IPS DF 6.9 (cell line): ENCODE data around the gene RNASE1.

Experiments
- DNase-seq: peaks from one replicate; pipeline ENCODE4 v3.0.0-alpha.2; 2013; ENCODE audit warnings: low read depth, low spot score
- H3K27ac ChIP-seq: one replicate; pipeline ENCODE4 v1.5.1; 2013; ENCODE audit warnings: low read length, control low read depth
- H3K27me3 ChIP-seq: 2 replicates; pipeline ENCODE4 v1.6.1; 2013; ENCODE audit warnings: mild to moderate bottlenecking, low read length; ENCODE audit not compliant: control insufficient read depth, insufficient read depth
- H3K36me3 ChIP-seq: 2 replicates; pipeline ENCODE4 v1.6.1; 2013; ENCODE audit warnings: low read length; ENCODE audit not compliant: control insufficient read depth, insufficient read depth
- H3K4me1 ChIP-seq: 2 replicates; pipeline ENCODE4 v1.6.1; 2013; ENCODE audit warnings: low read length; ENCODE audit not compliant: control insufficient read depth, insufficient read depth
- H3K4me3 ChIP-seq: 2 replicates; pipeline ENCODE4 v1.5.1; 2013; ENCODE audit warnings: mild to moderate bottlenecking, low read length
- H3K9me3 ChIP-seq: 2 replicates; pipeline ENCODE4 v1.6.1; 2013; ENCODE audit warnings: low read length, inconsistent platforms; ENCODE audit not compliant: control insufficient read depth, insufficient read depth
- WGBS: extraction: QIAGEN DNeasy Blood & Tissue Kit; methylation state at CpG from one replicate; pipeline ENCODE4 v1.1.7; 2013; ENCODE audit warnings: mixed read lengths, missing lambda C conversion rate; ENCODE audit not compliant: insufficient read length, insufficient coverage; 5-methylcytosine and 5-hydroxymethylcytosine counted together

The RNASE1 gene

DNA sequence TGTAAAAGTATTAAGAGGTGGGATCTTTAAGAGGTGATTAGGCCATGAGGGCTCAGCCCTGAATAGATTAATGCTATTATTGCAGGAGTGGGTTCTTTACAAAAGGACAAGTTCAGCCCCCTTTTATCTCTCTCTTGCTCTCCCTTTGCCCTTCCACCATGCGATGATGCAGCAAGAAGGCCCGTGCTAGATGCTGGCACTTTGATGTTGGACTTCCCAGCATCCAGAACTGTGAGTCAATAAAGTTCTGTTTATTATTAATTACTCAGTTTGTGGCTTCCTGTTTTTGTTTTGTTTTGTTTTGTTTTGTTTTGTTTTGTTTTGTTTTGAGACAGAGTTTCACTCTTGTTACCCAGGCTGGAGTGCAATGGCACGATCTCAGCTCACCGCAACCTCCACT, 10.1 kb downstream of the RNASE1 start:
- Histone ChIP-seq H3K27me3 (no peaks in the 10 kb centered on the region), H3K27ac (no peak overlapping the region), H3K36me3 (no peaks in the 10 kb centered on the region), H3K4me3 (no peak overlapping the region), H3K9me3 (no peaks in the 10 kb centered on the region), H3K4me1 (no peaks in the 10 kb centered on the region)
- no CpG with 5 or more reads among the region's 4 CpGs for WGBS
- no peak for DNase-seq

DNA sequence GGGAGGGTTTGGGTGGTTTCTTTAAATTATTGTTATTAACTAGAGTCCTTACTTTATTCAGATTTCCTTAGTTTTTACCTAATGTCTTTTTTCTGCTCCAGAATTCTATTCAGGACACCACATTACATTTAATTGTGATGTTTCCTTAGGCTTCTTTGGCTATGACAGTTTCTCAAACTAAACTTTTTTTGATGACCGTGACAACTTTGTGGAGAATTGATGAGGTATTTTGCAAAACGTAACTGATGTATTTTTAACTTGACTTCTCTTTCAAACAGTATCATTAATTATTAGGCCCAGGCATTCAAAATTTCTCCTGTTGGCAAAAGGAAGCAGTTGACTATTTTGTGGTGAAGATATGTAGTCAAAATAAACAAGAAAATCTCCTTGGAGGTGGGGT, 11.0 kb downstream of the RNASE1 start:
- no peak overlapping the region for H3K4me3 ChIP-seq
- no CpG with 5 or more reads among the region's 2 CpGs for WGBS

DNA sequence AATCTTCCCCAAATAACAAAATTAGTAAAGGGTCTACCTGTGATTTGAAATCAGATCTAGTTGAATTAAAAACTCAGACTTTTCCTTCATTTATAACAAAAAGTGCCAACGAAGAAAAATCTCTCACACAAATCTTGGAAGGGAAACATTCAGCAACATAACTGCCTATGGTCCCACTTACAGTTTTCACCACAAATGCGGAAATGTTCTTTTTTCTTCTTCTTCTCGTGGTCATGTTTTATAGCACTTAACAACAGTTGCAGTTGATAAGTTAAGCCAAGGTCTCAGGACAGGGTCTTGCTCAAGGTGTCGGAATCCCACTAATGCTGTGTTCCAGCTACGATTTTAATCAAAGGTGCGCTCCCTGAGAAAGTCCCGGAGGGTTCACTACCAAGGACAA, 11.5 kb downstream of the RNASE1 start:
- no peak for DNase-seq
- H3K27me3 ChIP-seq = no peaks in the 10 kb centered on the region
- H3K36me3 ChIP-seq = no peaks in the 10 kb centered on the region
- H3K4me3 ChIP-seq = no peak overlapping the region
- no peaks in the 10 kb centered on the region for H3K9me3 ChIP-seq
- no peaks in the 10 kb centered on the region for H3K4me1 ChIP-seq
- WGBS = no CpG with 5 or more reads among the region's 7 CpGs
- no peak overlapping the region for H3K27ac ChIP-seq

More for the DNA sequence above, 11.0 kb downstream of the RNASE1 start:
- no peaks in the 10 kb centered on the region for H3K27me3 ChIP-seq
- no peak for DNase-seq
- H3K36me3 ChIP-seq = no peaks in the 10 kb centered on the region
- no peaks in the 10 kb centered on the region for H3K9me3 ChIP-seq
- H3K27ac ChIP-seq = no peak overlapping the region
- H3K4me1 ChIP-seq = no peaks in the 10 kb centered on the region

DNA sequence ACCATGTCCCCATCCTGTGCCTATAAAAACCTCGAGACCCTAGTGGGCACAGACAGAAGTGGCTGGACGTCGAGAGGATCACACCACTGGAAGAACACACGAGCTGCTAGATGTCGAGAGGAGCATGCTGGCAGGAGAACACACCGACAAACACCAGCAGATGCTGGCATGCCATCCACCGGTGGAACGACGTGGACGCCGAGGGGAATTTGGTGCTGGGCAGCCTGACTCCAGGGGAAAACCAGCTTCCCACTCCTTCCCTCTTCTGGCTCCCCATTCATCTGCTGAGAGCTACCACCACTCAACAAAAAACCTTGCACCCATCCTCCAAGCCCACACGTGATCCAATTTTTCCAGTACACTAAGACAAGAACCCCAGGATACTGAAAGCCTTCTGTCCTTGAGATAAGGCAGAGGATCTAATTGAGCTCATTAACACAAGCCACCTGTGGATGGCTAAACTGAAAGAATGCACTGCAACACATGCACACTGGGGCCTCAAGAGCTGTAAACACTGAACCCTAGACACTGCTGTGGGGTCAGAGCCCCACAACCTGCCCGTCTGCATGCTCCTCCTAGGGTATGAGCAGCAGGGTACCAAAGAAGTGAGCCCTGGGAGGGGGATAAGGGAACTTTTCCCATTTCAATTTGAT, 12.1 kb downstream of the RNASE1 start:
- H3K27ac ChIP-seq = no peak overlapping the region
- no peaks in the 10 kb centered on the region for H3K27me3 ChIP-seq
- H3K36me3 ChIP-seq = no peaks in the 10 kb centered on the region
- no peaks in the 10 kb centered on the region for H3K9me3 ChIP-seq
- no peaks in the 10 kb centered on the region for H3K4me1 ChIP-seq
- no peak for DNase-seq
- WGBS = no CpG with 5 or more reads among the region's 13 CpGs
- H3K4me3 ChIP-seq = no peak overlapping the region

DNA sequence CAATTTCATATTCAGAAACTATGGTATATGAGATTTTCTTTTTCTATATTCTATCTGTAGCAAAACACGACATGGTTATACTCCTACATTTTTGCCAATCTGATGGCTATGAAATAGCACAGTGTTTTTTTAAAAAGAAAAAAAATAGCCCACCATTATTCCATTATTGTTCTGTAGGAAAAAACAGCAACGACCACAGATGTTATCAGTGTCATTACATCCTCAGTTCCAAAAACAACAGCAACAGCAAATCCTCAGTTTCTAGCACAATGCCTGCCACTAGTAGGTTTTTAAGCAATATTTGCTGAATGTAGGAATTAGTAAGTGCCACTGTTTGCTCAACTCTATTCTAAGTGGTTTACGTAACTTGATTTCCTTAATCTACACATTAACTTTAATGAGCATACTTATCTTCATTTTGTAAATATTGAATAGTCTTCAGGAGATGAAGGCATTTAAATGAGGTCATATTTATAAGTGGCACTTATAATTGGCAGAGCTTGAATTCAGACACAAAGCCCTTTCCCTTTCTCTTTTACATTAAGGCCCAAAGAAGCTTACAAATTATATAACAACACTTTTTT, 13.3 kb downstream of the RNASE1 start:
- no peaks in the 10 kb centered on the region for H3K4me1 ChIP-seq
- DNase-seq = no peak
- H3K27ac ChIP-seq = no peak overlapping the region
- no peaks in the 10 kb centered on the region for H3K27me3 ChIP-seq
- WGBS = no CpG with 5 or more reads among the region's 3 CpGs
- H3K36me3 ChIP-seq = no peaks in the 10 kb centered on the region
- H3K9me3 ChIP-seq = no peaks in the 10 kb centered on the region
- no peak overlapping the region for H3K4me3 ChIP-seq

DNA sequence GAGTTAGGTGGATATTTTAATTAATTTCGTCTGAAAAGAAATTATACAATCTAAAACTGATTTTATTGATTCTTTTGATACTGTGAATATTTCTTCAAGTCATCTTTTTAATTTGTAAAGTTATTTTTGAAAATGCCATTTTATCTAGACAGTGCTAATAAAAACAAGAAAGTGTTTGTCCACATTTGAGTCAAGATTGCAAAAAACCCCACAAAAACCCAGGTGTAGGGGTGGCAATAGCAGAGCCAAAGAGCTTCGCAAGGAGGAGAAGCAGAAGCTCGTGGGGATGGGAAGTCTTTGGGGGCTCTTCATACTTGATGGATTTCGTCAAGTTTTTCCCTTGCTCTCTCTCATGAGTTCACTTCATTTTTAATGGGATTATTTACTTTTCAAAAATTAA, 15.6 kb downstream of the RNASE1 start:
- H3K4me1 ChIP-seq = peaks cover 2% of the 10 kb centered on the region
- no CpG with 5 or more reads among the region's 4 CpGs for WGBS
- no peaks in the 10 kb centered on the region for H3K36me3 ChIP-seq
- no peak for DNase-seq
- no peak overlapping the region for H3K4me3 ChIP-seq
- no peaks in the 10 kb centered on the region for H3K27me3 ChIP-seq
- H3K27ac ChIP-seq = no peak overlapping the region
- H3K9me3 ChIP-seq = no peaks in the 10 kb centered on the region

DNA sequence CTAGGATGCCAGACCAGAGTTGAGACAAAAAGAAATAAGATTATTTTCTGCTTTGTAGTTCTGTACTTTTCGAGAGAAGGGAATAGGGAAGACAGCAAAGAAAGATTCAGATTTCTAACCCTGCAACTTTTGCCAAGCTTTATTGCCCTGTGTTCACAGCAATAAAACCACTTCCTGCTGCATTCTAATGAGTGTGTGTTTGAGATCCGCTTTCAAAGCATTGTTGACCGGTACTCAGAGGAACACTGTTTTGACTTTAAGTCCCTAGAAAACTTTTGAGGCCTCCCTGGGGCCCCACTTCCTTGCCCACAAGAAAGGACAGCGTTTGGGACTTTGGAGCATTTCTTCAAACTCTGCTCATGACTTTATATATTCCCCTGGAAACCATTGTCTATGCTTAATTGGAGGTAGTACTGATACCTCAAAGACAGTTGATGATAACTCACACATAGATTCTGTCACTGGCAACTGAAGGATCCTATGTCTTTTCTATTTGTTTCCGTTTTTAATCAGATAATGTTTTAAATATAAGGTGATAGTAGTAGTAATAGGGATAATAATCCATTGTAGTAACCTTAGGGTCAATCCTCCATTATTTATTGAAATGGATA, 20.3 kb downstream of the RNASE1 start:
- Histone ChIP-seq H3K27ac (no peak overlapping the region), H3K4me3 (no peak overlapping the region), H3K27me3 (no peaks in the 10 kb centered on the region), H3K9me3 (no peaks in the 10 kb centered on the region), H3K36me3 (no peaks in the 10 kb centered on the region), H3K4me1 (peaks cover 2% of the 10 kb centered on the region)
- WGBS = no CpG with 5 or more reads among the region's 5 CpGs
- no peak for DNase-seq

- no peak for DNase-seq
- H3K36me3 ChIP-seq = no peaks in the 10 kb centered on the region
- H3K4me1 ChIP-seq = peaks cover 2% of the 10 kb centered on the region
- H3K27me3 ChIP-seq = no peaks in the 10 kb centered on the region
- no CpG with 5 or more reads among the region's 4 CpGs for WGBS
- no peaks in the 10 kb centered on the region for H3K9me3 ChIP-seq
- H3K27ac ChIP-seq = no peak overlapping the region
- no peak overlapping the region for H3K4me3 ChIP-seq
Observed at GRCh38 chr14:20781803-20782202, 20.8 kb downstream of the RNASE1 start.

- Histone ChIP-seq H3K36me3 (no peaks in the 10 kb centered on the region), H3K27ac (no peak overlapping the region), H3K4me3 (no peak overlapping the region), H3K9me3 (no peaks in the 10 kb centered on the region), H3K4me1 (no peaks in the 10 kb centered on the region), H3K27me3 (no peaks in the 10 kb centered on the region)
- DNase-seq = no peak
- no CpG with 5 or more reads among the region's 1 CpG for WGBS
Observed at GRCh38 chr14:20775901-20776300, 26.7 kb downstream of the RNASE1 start.

DNA sequence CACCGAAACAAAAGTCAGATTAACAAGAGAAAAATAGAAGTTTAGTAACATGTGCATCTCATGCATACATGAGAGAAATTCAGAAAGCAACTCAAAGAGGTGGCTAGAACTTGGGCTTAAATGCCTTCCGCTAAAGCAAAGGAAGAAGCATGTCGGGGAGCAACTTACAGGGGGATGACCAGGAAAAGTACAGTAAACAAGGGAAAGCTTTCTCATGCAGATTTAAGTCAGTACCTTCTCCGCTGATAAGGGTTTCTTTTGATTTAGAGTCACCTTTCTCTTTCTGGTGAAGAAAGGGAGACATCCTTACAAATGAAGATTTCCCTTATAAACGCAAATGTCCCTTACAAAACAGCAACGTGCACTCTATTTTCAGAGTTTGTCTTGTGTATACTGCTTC, 27.6 kb downstream of the RNASE1 start:
- Histone ChIP-seq H3K4me1 (no peaks in the 10 kb centered on the region), H3K36me3 (no peaks in the 10 kb centered on the region), H3K27ac (no peak overlapping the region), H3K4me3 (no peak overlapping the region), H3K27me3 (no peaks in the 10 kb centered on the region), H3K9me3 (no peaks in the 10 kb centered on the region)
- no peak for DNase-seq
- no CpG with 5 or more reads among the region's 6 CpGs for WGBS
